ENCODE data around the gene ALG14. TPM values are rescaled to one million over a fixed set of nuclear protein-coding genes. Genes with fewer than 3 reads are reported as not detected.

Gene ALG14
- polyA plus RNA-seq, 1 of the 3 experiments (the other 2 are of a cell fraction), result 2.5 TPM

GRCh38 chr1:94951046-94951445 lies 121.7 kb downstream of the ALG14 start:
- Histone ChIP-seq H3K9me3 (no peaks in the 10 kb centered on the region), H3K27me3 (ENCODE audit: insufficient read depth) (no peaks in the 10 kb centered on the region), H2AFZ (ENCODE audit: low read depth) (no peak overlapping the region), H3K9ac (no peak overlapping the region), H3K4me3 (ENCODE audit: low read depth in 2 of 2, low read length in 1 of 2) (no peak overlapping the region), H3K79me2 (ENCODE audit: insufficient read depth) (no peaks in the 10 kb centered on the region), H3F3A (replicated peaks; ENCODE audit: insufficient read depth) (peaks cover 4% of the 10 kb centered on the region), H3K36me3 (replicated peaks in 1 of 2; ENCODE audit: control insufficient read depth in 1 of 2, insufficient read depth in 2 of 2, low read length in 1 of 2) (no peaks in the 10 kb centered on the region), H3K4me1 (ENCODE audit: control insufficient read depth in 1 of 2, insufficient read depth in 2 of 2, low read depth in 1 of 2, low read length in 1 of 2) (peaks cover 0 to 44% of the 10 kb centered on the region in 2 experiments; a peak in 2 of 4 replicates), H3K4me2 (no peak overlapping the region), H3K27ac (ENCODE audit: low read depth in 2 of 2, low read length in 1 of 2) (peak overlapping the region; percentile 46 to 99; a peak in 3 of 4 replicates), H4K20me1 (ENCODE audit: insufficient read depth) (no peaks in the 10 kb centered on the region), H3K9me2 (no peaks in the 10 kb centered on the region)
- ChIA-PET CTCF (interaction anchor here (0.6 to 2.1 kb wide), 9 partner anchors 9 to 470 kb away, joined by 3 to 20 read pairs (median 5); partner anchors contain the start of gene CNN3), POLR2A (interaction anchor here (3.1 kb wide), 1 partner anchor 24 kb away, joined by 20 read pairs; the partner anchor contains the start of gene CNN3)
- no peak for TF ChIP-seq GABPA (IDR thresholded peaks at IDR 0.05; ENCODE audit: low read depth)
- no peak for TF ChIP-seq FOSL2 (IDR thresholded peaks at IDR 0.05; ENCODE audit: borderline replicate concordance, low read depth)
- TF ChIP-seq TEAD4 (IDR thresholded peaks at IDR 0.05; ENCODE audit: borderline replicate concordance, insufficient read depth), result no peak
- TF ChIP-seq SIN3A (IDR thresholded peaks at IDR 0.05; ENCODE audit: borderline replicate concordance, low read depth, low read length), result no peak
- TF ChIP-seq ZBTB33 (IDR thresholded peaks at IDR 0.05; ENCODE audit: borderline replicate concordance, low read depth), result no peak
- no peak for DNase-seq
- WGBS (ENCODE audit: low lambda C conversion rate), result 52% methylated on average over 2 of the region's 2 CpGs

DNA sequence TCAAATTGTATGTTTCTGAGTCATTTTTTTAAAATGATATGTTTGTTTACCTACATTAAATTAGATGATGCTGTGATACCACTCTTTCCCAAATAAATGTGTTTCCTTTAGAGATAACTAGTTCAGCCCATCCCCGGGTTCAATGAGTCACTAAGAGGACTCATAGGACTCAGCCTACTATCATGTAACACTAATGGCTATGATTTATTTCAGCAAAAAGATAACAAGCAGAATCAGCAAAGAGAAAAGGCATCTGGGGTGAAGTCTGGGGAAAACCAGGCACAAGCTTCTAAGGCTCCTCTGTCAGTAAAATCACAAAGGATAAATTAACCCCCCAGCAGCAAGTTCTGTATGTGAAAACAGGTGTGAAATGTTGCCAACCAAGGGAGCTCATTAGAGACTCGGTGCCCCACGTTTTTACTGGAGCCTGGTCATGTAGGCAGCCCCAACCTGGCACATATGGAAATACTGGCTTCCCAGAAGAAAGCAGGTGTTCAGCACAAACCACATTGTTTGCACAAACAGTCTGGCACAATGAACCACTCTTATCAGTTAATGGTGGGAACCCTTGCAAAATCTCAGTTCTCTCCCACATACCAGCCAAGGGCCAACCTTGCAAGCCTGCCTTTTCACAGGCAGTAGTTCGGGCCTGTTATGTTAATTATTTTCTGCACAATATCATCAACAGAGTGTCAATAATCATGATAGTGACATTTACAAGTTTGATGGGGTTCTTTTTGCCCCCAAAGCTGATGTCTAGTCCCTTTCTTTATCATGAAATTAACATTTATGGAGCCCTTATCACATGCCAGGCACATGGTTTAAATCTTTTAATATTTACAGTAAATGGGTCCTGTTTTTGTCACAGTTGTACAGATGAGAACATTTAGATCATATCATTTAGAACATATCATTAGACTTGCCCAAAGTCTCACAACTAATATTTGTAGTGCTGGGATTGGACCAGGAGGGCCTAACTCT lies 122.8 kb downstream of the ALG14 start:
- 32% methylated on average over 4 of the region's 4 CpGs for WGBS (ENCODE audit: low lambda C conversion rate)
- CTCF ChIA-PET, result interaction anchor here (0.6 to 2.5 kb wide), 9 partner anchors 14 to 96 kb away, joined by 3 to 15 read pairs (median 5); partner anchors contain the start of gene CNN3
- Histone ChIP-seq H3K4me2 (no peak overlapping the region), H4K20me1 (ENCODE audit: insufficient read depth) (no peaks in the 10 kb centered on the region), H3K79me2 (ENCODE audit: insufficient read depth) (no peaks in the 10 kb centered on the region), H3K9me3 (no peaks in the 10 kb centered on the region), H2AFZ (ENCODE audit: low read depth) (no peak overlapping the region), H3K4me1 (ENCODE audit: control insufficient read depth in 1 of 2, insufficient read depth in 2 of 2, low read depth in 1 of 2, low read length in 1 of 2) (peaks cover 0 to 38% of the 10 kb centered on the region in 2 experiments; a peak in 2 of 4 replicates), H3K36me3 (replicated peaks in 1 of 2; ENCODE audit: control insufficient read depth in 1 of 2, insufficient read depth in 2 of 2, low read length in 1 of 2) (no peaks in the 10 kb centered on the region), H3F3A (replicated peaks; ENCODE audit: insufficient read depth) (peaks cover 4% of the 10 kb centered on the region), H3K4me3 (ENCODE audit: low read depth in 2 of 2, low read length in 1 of 2) (no peak overlapping the region), H3K27me3 (ENCODE audit: insufficient read depth) (no peaks in the 10 kb centered on the region), H3K27ac (ENCODE audit: low read depth in 2 of 2, low read length in 1 of 2) (peak overlapping the region; percentile 46 to 99; a peak in 3 of 4 replicates), H3K9me2 (no peaks in the 10 kb centered on the region), H3K9ac (no peak overlapping the region)
- DNase-seq, result peak; percentile 68
- POLR2A ChIA-PET, result interaction anchor here (1.1 to 3.1 kb wide), 2 partner anchors 22 to 95 kb away, joined by 5 to 20 read pairs; partner anchors contain the start of gene CNN3
- TF ChIP-seq FOXM1 (IDR thresholded peaks at IDR 0.05; ENCODE audit: low read depth), result peak; percentile 78; the same call in 1 of the 2 replicates
- TF ChIP-seq EP300 (IDR thresholded peaks at IDR 0.05; ENCODE audit: borderline replicate concordance in 1 of 2, low read depth in 1 of 2, low read length in 1 of 2), result peak; percentile 64 to 98; a peak in 2 of 4 replicates
- TF ChIP-seq RXRA (IDR thresholded peaks at IDR 0.05; ENCODE audit: borderline replicate concordance, low read depth), result peak; percentile 59; the same call in 1 of the 2 replicates
- peak; percentile 79 for TF ChIP-seq TCF12 (IDR thresholded peaks at IDR 0.05)
- TF ChIP-seq, protein P1, sequence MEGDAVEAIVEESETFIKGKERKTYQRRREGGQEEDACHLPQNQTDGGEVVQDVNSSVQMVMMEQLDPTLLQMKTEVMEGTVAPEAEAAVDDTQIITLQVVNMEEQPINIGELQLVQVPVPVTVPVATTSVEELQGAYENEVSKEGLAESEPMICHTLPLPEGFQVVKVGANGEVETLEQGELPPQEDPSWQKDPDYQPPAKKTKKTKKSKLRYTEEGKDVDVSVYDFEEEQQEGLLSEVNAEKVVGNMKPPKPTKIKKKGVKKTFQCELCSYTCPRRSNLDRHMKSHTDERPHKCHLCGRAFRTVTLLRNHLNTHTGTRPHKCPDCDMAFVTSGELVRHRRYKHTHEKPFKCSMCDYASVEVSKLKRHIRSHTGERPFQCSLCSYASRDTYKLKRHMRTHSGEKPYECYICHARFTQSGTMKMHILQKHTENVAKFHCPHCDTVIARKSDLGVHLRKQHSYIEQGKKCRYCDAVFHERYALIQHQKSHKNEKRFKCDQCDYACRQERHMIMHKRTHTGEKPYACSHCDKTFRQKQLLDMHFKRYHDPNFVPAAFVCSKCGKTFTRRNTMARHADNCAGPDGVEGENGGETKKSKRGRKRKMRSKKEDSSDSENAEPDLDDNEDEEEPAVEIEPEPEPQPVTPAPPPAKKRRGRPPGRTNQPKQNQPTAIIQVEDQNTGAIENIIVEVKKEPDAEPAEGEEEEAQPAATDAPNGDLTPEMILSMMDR (IDR thresholded peaks at IDR 0.05), result no peak
- peak; percentile 94 for TF ChIP-seq GATA2 (CRISPR knock-in tag; IDR thresholded peaks at IDR 0.05)
- TF ChIP-seq USF1 (IDR thresholded peaks at IDR 0.05; ENCODE audit: borderline replicate concordance, low read depth), result no peak
- peak; percentile 87 for TF ChIP-seq JUND (IDR thresholded peaks at IDR 0.05)
- TF ChIP-seq MEF2A (IDR thresholded peaks at IDR 0.05; ENCODE audit: borderline replicate concordance, low read depth), result no peak
- peak; percentile 83 for TF ChIP-seq FOSL2 (IDR thresholded peaks at IDR 0.05; ENCODE audit: borderline replicate concordance, low read depth)
- no peak for TF ChIP-seq EZH2phosphoT487 (IDR thresholded peaks at IDR 0.05; ENCODE audit: borderline replicate concordance, low read depth)
- TF ChIP-seq RCOR1 (IDR thresholded peaks at IDR 0.05; ENCODE audit: low read length), result peak; percentile 79
- peak; percentile 51; the same call in 1 of the 2 replicates for TF ChIP-seq POLR2AphosphoS5 (IDR thresholded peaks at IDR 0.05; ENCODE audit: low read depth, low read length)
- no peak for TF ChIP-seq IRF3 (IDR thresholded peaks at IDR 0.05; ENCODE audit: low read depth, low read length)
- TF ChIP-seq SIN3A (IDR thresholded peaks at IDR 0.05; ENCODE audit: borderline replicate concordance, low read depth, low read length), result no peak
- TF ChIP-seq FOXJ3 (CRISPR knock-in tag; IDR thresholded peaks at IDR 0.05), result peak; percentile 90

All from SK-N-SH (cell line).